ENCODE data around the gene LCN2. TPM values are rescaled to one million over a fixed set of nuclear protein-coding genes. Genes with fewer than 3 reads are reported as not detected.
A peak's percentile ranks its signal among the peaks of the same experiment; 100 is the strongest.

The LCN2 gene
- total RNA-seq, 1 experiment from 2014 or later = 1.3 TPM

- TF ChIP-seq PRDM15 (CRISPR knock-in tag; IDR thresholded peaks at IDR 0.05) = 0 out of 2 replicates have a peak, but pooled peaks have one; percentile 46
- no peak for TF ChIP-seq ATF1 (CRISPR knock-in tag; IDR thresholded peaks at IDR 0.05)
- 0 out of 2 replicates have a peak, but pooled peaks have one; percentile 19 for TF ChIP-seq ESRRA (CRISPR knock-in tag; IDR thresholded peaks at IDR 0.05; ENCODE audit: borderline replicate concordance)
- no peak for TF ChIP-seq ZBTB43 (CRISPR knock-in tag; IDR thresholded peaks at IDR 0.05)
- no peak for TF ChIP-seq ZNF121 (CRISPR knock-in tag; IDR thresholded peaks at IDR 0.05)
- no peak for TF ChIP-seq ELF4 (CRISPR knock-in tag; IDR thresholded peaks at IDR 0.05; ENCODE audit: low read depth)
Measured at GRCh38 chr9:128127990-128128835, 21.0 kb upstream of the LCN2 start (continued).

GRCh38 chr9:128128836-128129590, 20.2 kb upstream of the LCN2 start:
- peaks cover 9% of the 10 kb centered on the region; the same call in 1 of the 2 replicates for H3K36me3 Mint-ChIP-seq
- peaks cover 12% of the 10 kb centered on the region for H3K9me3 Mint-ChIP-seq
- ChIA-PET POLR2A (interaction anchor here (0.8 to 0.9 kb wide), 2 partner anchors 31 to 70 kb away, joined by 3 to 4 read pairs; partner anchors contain the start of gene BBLN), CTCF (interaction anchor here (0.6 to 3.0 kb wide), 17 partner anchors 8 to 233 kb away, joined by 3 to 53 read pairs (median 3); partner anchors contain the start of genes BBLN and CIZ1)
- H3K4me1 Mint-ChIP-seq = peaks cover 17% of the 10 kb centered on the region
- DNase-seq (ENCODE audit: low spot score) = no peak
- no peak for ATAC-seq
- peak overlapping the region; percentile 94 for H3K4me3 Mint-ChIP-seq
- H3K27ac Mint-ChIP-seq = no peak overlapping the region
- peaks cover 27% of the 10 kb centered on the region for H3K27me3 Mint-ChIP-seq (ENCODE audit: low read depth)
- no peak for TF ChIP-seq CDX4 (CRISPR knock-in tag; IDR thresholded peaks at IDR 0.05; ENCODE audit: borderline replicate concordance)
- TF ChIP-seq ZBTB43 (CRISPR knock-in tag; IDR thresholded peaks at IDR 0.05) = no peak
- TF ChIP-seq CTCF (IDR thresholded peaks at IDR 0.05) = no peak
- TF ChIP-seq ZBTB21 (CRISPR knock-in tag; IDR thresholded peaks at IDR 0.05; ENCODE audit: borderline replicate concordance) = no peak
- TF ChIP-seq PREB (CRISPR knock-in tag; IDR thresholded peaks at IDR 0.05; ENCODE audit: borderline replicate concordance) = no peak
- TF ChIP-seq NR3C1 (CRISPR knock-in tag; conservative IDR thresholded peaks at IDR 0.05; ENCODE audit: low read depth) = no peak
- no peak for TF ChIP-seq STAT6 (CRISPR knock-in tag; conservative IDR thresholded peaks at IDR 0.05; ENCODE audit: low read depth)
- no peak for TF ChIP-seq JAZF1 (CRISPR knock-in tag; IDR thresholded peaks at IDR 0.05)
- no peak for TF ChIP-seq TP53 (CRISPR knock-in tag; IDR thresholded peaks at IDR 0.05)
- TF ChIP-seq E2F5 (CRISPR knock-in tag; IDR thresholded peaks at IDR 0.05) = no peak
- TF ChIP-seq ZMAT4 (CRISPR knock-in tag; IDR thresholded peaks at IDR 0.05) = no peak
- no peak for TF ChIP-seq RORB (CRISPR knock-in tag; IDR thresholded peaks at IDR 0.05)
- TF ChIP-seq KAT7 (CRISPR knock-in tag; IDR thresholded peaks at IDR 0.05; ENCODE audit: borderline replicate concordance) = no peak

All from WTC11 (cell line).